Fibroblast of villous mesenchyme (primary cell): ENCODE results near the gene SLCO4A1. TPM values are rescaled to one million over a fixed set of nuclear protein-coding genes. Genes with fewer than 3 reads are reported as not detected.
"Not testable (repeated sequence)": the region's sequence is repeated elsewhere in the genome, so short reads cannot be mapped to it uniquely, and the experiment has no call there.

Experiments used
- DNase-seq: peaks from one replicate; pipeline ENCODE4 v3.0.0-alpha.2; 2010; ENCODE audit warnings: low read depth
- H3K4me3 ChIP-seq: 2 replicates; pipeline ENCODE4 v1.5.1; 2011; ENCODE audit warnings: low read depth, mild to moderate bottlenecking, low read length
- CTCF ChIP-seq: IDR thresholded peaks from 2 replicates; pipeline ENCODE4 v1.5.1; 2012; ENCODE audit warnings: low read depth, mild to moderate bottlenecking, low read length; ENCODE audit not compliant: insufficient read depth
- total RNA-seq: library from RNA; depleted of rRNA; stranded (reverse); fragments of >200 nt; gene quantifications from 2 replicates; pipeline ENCODE4 v1.2.3, GENCODE V29; 2012

SLCO4A1 gene
- total RNA-seq, 1 donor, result 3.0 TPM

- peak; percentile 3 for TF ChIP-seq CTCF
- peak overlapping the region; percentile 17 for H3K4me3 ChIP-seq
- DNase-seq, result peak; percentile 96
These were observed 18.6 kb upstream of the SLCO4A1 start for GRCh38 chr20:62623488-62624324.

GRCh38 chr20:62624325-62624690, 18.0 kb upstream of the SLCO4A1 start:
- no peak for DNase-seq
- TF ChIP-seq CTCF, result no peak

GRCh38 chr20:62624719-62625453, 17.4 kb upstream of the SLCO4A1 start:
- no peak for DNase-seq
- H3K4me3 ChIP-seq, result no peak overlapping the region
- no peak for TF ChIP-seq CTCF

More at GRCh38 chr20:62624325-62624690, 18.0 kb upstream of the SLCO4A1 start:
- no peak overlapping the region for H3K4me3 ChIP-seq

GRCh38 chr20:62625516-62625915, 16.8 kb upstream of the SLCO4A1 start:
- TF ChIP-seq CTCF, result no peak
- no peak for DNase-seq
- H3K4me3 ChIP-seq, result no peak overlapping the region

GRCh38 chr20:62625921-62626547, 16.3 kb upstream of the SLCO4A1 start:
- H3K4me3 ChIP-seq, result no peak overlapping the region
- no peak for TF ChIP-seq CTCF
- no peak for DNase-seq

GRCh38 chr20:62627425-62627824, 14.9 kb upstream of the SLCO4A1 start:
- DNase-seq, H3K4me3 ChIP-seq: not testable (repeated sequence)
